GM18873 (cell line): ENCODE data around the gene HBB.

Experiments used
- ATAC-seq: cut with Tn5 transposase; IDR thresholded peaks from one replicate; pipeline ENCODE4 v1.9.1; 2021; ENCODE audit warnings: mild to moderate bottlenecking, moderate library complexity, moderate number of reproducible peaks; ENCODE audit not compliant: unreplicated experiment, low FRiP score

Gene HBB

DNA sequence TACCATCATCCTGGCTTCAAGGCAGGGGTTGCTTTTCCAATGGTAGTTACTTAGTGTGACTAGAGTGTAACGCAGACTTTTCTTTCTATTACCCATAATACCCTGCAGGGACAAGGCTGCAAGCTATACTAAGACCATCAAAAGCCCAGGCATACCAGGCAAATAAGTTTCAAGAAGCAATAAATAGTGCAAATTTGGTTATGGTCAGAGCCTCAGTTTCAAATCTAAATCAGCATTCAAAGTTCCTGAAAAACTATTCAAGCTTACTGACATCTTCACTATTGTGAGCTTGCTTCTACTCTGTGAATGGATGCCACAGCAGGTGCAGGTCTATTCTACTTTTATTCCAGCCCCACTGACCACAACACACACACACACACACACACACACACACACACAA lies 2.5 kb upstream of the HBB start:
- ATAC-seq: no peak

DNA sequence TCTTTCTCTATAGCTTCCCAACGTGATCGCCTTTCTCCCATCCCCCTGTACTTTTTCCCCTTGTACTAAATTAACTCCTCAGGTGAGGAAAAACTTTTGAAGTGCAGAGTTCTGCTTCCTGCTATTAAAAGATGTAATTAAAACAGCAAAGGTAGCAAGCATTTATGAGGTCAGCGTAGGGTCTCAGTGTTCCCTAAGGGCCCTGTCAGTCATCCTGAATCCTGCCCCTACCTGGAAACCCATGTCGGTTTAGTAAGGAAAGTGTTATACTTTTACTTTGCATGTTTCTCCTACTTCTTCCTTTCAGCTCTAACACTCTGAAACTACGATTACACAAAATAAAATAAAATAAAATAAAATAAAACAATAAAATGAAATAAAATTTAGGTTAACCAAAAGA lies 1.3 kb upstream of the HBB start:
- ATAC-seq: no peak

DNA sequence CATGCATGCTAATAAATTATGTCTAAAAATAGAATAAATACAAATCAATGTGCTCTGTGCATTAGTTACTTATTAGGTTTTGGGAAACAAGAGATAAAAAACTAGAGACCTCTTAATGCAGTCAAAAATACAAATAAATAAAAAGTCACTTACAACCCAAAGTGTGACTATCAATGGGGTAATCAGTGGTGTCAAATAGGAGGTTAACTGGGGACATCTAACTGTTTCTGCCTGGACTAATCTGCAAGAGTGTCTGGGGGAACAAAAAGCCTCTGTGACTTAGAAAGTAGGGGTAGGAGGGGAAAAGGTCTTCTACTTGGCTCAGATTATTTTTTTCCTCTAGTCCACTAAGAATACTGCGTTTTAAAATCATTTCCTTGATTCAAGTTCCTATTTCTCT lies 810 bp upstream of the HBB start:
- ATAC-seq: no peak

DNA sequence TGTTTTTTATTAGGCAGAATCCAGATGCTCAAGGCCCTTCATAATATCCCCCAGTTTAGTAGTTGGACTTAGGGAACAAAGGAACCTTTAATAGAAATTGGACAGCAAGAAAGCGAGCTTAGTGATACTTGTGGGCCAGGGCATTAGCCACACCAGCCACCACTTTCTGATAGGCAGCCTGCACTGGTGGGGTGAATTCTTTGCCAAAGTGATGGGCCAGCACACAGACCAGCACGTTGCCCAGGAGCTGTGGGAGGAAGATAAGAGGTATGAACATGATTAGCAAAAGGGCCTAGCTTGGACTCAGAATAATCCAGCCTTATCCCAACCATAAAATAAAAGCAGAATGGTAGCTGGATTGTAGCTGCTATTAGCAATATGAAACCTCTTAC lies 1.4 kb downstream of the HBB start:
- no peak for ATAC-seq

DNA sequence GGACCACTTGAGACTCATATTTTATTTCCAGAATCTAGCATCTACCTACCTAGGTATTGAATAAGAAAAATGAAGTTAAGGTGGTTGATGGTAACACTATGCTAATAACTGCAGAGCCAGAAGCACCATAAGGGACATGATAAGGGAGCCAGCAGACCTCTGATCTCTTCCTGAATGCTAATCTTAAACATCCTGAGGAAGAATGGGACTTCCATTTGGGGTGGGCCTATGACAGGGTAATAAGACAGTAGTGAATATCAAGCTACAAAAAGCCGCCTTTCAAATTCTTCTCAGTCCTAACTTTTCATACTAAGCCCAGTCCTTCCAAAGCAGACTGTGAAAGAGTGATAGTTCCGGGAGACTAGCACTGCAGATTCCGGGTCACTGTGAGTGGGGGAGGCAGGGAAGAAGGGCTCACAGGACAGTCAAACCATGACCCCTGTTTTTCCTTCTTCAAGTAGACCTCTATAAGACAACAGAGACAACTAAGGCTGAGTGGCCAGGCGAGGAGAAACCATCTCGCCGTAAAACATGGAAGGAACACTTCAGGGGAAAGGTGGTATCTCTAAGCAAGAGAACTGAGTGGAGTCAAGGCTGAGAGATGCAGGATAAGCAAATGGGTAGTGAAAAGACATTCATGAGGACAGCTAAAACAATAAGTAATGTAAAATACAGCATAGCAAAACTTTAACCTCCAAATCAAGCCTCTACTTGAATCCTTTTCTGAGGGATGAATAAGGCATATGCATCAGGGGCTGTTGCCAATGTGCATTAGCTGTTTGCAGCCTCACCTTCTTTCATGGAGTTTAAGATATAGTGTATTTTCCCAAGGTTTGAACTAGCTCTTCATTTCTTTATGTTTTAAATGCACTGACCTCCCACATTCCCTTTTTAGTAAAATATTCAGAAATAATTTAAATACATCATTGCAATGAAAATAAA lies 2.1 kb downstream of the HBB start:
- no peak for ATAC-seq

DNA sequence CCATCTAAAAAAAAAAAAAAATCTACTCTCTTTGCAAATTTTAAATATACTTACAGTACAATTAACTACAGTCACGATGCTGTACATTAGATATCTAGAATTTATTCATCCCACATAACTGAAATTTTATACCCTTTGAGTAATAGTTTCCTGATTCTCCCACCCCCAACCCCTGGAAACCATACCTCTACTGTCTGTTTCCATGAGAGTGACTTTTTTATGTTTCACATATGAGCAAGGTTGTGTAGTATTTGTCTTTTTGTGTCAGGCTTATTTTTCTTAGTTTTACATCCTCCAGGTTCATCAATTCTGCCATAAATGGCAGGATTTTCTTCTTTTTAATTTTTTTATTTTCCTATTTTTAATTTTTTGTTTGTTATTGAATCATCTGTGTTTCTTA lies 3.2 kb downstream of the HBB start:
- ATAC-seq: no peak

DNA sequence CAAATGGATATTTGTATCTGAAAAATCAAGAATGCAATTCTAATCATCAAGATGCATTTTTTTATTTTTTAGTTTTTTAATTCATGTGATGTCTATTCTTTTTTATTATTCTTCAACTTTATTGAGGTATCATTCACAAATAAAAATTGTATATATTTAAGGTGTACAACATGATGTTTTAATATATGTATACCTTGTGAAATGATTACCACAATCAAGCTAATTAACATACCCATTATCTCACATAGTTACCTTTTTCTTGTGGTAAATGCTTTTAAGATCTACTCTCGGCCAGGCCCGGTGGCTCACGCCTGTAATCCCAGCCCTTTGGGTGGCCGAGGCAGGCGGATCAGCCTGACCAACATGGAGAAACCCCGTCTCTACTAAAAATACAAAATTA lies 3.7 kb downstream of the HBB start:
- ATAC-seq: no peak

DNA sequence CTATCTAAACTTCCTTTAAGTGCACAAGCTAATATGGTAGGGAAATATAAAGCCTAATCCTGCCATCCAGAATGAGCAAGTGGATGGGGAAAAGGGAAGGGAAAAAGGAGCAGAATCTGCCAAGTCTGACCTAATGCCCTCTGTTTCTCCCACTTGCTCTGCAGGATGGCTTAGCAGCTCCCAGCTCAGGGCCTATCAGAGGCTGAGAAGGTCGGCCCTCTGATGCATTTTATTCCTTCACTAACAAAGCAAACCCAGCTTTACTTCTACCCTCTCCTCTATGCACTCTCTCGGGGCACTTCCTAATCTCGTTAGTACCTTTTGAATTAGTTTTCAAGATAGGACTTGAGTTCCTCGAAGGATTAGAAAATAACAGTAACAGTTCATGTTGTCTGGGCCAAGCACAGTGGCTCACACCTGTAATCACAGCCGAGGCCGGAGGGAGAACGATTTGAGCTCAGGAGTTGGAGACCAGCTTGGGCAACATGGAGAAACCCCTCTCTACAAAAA lies 16.4 kb downstream of the HBB start:
- ATAC-seq: no peak

DNA sequence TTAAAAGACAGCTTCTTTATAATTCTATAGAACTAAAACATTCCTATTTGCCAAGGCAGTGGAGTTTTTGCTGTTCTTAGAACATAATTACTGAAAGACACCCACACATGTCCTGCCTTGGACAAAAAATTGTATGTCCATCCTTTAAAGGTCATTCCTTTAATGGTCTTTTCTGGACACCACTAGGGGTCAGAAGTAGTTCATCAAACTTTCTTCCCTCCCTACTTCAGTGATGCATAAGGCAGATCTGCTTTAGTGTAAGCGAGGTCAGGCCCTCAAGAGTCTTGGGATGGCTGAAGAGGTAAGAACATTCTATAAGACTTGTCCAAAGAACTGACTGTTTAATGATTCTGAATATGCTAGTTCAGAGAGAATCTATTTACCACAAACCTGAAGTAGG lies 22.1 kb downstream of the HBB start:
- ATAC-seq: peak; percentile 68

DNA sequence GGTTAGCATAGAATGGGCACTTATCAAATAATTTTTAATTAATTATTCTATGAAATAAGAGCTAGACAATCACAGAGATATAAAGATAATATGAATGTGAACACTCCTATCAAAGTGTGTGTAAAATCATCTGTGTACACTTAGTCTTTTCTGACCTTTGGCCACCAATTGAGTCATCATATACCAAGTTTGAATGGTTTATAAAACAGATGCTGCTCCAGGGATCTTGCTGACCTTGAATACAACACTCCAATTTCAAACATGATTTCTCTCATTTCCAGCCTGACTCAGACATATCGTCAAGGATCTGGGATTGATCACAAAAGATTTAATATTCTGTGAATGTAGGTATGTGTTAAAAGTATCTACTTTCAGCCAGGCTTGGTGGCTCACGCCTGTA lies 23.5 kb downstream of the HBB start:
- ATAC-seq: no peak

DNA sequence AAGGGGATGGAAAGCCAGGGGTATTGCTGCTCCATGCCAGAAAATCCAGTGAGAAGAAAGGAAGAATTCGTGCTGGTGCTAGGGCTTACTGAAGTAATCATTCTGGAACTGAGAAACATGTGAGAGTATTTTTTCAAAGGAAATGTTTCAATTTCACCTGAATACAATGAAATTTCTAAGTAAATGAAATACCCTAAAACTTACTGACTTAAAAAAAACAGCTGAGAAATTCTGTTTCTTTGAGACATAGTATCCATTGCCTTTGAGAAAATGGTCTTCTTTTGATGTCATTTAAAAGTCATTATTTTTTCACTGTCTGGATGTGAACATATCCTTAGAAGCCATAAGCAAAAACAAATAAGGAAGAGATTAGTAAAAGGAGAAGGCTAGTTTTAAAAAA lies 26.3 kb downstream of the HBB start, which contains the start of gene OR51V1:
Gene OR51V1 (minus strand): TSS at position 101 of the 400 bp plus-strand sequence. CDS start 0 bp downstream, at position 101.
- ATAC-seq: no peak

DNA sequence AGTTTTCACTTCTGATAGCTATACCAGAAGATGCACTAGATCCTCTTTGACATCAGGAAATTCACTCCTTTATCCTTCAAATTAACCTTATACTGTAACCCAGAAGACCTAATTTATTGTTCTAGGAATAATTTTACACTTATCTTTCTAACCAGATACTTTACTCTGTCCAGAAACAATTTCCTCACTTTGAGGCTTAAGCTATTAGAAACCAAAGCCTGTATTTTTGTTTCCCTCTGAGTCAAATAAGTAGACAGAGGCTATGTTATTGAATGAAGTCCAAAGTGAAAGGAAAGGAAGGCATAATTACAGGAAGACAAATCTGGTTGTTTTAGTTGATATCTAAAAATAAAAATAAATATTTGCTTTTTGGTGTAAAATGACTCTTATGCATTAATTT lies 28.6 kb downstream of the HBB start:
- no peak for ATAC-seq

DNA sequence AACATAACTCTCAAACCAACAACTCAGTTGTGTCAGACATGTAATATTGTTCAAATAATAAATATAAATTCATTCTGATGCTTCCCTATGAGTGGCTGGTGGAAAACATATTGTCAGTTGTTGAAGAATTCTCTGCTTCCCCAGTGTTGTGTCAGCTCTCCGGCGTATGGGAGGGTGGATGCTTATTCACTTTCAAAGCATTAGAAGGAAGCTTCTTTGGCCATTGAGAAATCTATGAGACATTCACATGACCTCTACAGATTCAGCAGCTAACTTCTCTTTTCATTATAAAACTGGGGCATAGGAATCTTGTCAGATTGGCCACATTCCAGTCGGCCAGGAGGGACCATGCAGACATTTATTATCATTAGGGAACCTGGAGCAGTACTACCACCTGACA lies 29.3 kb downstream of the HBB start:
- no peak for ATAC-seq

DNA sequence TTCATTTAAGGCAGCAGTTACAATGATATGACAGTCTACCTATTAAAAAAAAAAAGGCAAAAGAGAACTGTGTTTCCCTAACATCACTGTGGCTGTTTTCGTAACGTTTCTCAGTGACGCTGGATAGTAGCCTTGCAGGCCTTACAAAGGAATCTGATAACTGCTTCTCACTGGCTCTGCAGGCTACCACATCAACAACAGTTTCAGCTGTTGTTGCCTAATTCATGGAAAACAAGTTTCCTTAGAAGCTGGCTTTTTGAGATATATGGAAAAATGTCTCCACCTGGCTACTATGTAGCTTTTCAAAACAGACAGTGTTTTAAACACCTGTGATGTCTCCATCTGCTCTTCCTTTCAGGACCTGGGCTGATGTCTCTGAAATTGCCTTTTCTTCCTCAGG lies 30.1 kb downstream of the HBB start:
- no peak for ATAC-seq

DNA sequence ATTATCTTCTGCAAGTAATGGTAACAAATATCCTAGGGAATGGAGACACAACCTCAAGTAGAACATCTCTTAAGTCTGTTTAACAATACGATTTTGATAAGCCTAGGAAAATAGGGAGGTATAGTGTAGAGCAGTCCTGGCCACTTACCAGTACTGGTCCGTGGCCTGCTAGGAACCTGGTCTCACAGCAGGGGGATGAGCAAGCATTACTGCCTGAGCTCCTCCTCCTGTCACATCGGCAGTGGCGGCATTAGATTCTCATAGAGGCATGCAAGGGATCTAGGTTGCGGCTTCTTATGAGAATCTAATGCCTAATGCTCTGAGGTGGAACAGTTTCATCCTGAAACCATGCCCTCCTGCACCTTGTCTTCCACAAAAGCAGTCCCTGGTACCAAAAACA lies 30.8 kb downstream of the HBB start:
- ATAC-seq: no peak

DNA sequence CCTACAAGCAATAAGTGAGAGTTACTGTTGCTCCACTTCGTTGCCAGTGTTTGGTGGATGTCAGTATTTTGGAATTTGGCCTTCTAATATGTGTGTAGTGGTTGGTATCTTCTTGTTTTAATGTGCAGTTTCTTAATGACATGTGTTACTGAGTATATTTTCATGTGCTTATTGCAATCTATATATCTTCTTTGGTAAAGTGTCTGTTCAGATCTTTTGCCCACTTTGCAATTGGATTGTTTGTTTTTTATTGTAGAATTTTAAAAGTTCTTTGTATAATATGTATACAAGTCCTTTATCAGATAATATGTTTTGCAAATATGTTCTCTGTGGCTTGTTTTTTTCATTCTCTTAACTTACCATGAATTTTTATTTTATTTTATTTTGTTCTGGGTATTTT lies 34.1 kb downstream of the HBB start:
- ATAC-seq: no peak

DNA sequence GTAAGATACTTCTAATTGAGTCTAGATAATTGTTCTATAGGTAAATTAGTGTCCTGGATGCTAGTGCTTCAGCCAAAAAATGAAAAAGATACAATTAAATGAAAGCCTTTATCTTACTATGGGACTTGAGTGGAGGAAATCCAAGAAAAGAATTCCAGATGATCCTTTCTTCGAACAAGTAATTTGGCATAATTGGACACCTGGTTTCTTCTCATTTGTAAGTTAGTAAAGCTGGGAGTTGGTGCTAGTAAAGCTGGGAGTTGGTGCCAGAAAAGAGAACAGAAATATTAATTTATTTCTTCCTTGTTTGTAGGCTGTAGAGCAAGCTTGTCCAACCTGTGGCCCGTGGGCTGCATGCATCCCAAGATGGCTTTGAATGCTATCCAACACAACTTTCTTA lies 38.7 kb downstream of the HBB start:
- ATAC-seq: no peak

DNA sequence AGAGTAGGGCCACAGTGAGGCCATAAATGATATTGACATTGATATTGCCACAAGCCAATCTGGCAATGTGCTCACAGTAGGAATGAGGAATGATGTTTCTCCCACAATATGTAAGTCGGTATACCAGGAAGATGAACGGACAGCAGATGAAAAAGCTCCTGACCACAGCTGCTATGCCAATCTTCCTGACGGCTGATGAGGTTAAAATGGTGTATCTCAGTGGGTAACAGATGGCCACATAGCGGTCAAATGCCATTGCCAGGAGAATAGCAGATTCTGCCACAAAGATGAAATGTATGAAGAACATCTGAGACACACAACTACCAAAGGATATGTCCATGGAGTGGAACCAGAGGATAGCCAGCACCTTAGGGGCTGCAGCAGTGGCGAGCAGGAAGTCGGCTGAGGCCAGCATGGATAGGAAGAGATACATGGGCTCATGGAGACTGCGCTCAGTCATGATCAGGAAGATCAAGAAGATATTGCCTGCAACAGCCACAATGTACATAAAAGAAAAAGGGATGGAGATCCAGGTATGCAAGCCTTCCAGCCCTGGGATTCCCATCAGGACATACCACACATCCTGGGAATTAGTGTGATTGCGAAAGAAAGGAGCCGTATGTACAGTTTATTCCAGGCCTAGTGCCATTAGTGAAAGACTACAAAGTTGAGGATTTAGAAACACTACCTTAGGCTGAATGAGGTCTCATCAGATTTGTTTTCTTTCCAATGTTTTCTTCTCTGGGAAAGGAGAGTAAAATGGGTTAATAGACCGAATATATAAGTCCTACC lies 48.6 kb downstream of the HBB start:
- ATAC-seq: no peak
